PC-3 (cell line): ENCODE results near the gene LRRFIP1.

Experiments used
- CTCF ChIP-seq: fragments of 300-600 bp; sonication (generic); conservative IDR thresholded peaks from 2 replicates; pipeline ENCODE4 v1.5.1; 2017; ENCODE audit warnings: antibody characterized with exemption, low read depth, mild to moderate bottlenecking, low read length
- EZH2phosphoT487 ChIP-seq: fragments of 300-600 bp; sonication (generic); IDR thresholded peaks from 2 replicates; pipeline ENCODE4 v1.6.1; 2018; ENCODE audit warnings: mild to moderate bottlenecking, antibody characterized with exemption, low read length, borderline replicate concordance

DNA sequence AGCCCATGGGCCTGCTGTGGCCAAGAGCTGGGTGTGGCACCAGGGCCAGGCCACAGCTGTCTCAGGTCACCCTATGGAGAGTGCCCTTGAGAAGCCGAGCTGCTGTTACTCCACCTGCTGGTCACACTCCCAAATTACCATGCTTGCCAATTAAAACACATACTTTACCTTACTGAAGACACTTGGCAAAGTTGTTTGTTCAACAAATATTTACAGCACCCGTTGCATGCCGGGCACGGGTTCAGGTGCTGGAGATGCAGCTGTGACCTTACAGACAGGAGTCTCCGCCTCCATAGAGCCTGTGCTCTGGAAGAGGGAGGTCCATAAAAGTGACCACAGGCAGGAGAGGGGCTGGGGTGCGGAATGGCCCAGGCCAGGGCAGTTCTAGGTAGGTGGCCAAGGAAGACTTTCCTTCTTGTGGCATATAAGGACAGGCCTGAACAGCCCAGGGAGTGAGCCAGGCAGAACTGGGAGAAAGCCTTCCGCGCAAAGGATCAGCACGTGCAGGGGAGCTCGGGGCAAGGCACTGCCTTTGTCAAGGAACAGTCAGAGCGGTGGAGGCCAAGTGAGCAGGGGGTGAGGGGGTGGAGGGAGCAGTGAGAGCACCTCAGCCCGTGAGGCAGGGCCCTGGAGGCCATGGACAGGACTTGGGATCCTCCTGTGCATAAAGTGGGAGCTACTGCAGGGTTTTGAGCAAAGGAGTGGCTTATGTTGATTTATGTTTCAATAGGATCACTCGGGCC is 147.6 kb downstream of the LRRFIP1 start:
- peak; percentile 76 for TF ChIP-seq CTCF
- TF ChIP-seq EZH2phosphoT487: no peak
